HFFc6 (cell line): ENCODE results near the gene TSPAN18. TPM values are rescaled to one million over a fixed set of nuclear protein-coding genes. Genes with fewer than 3 reads are reported as not detected.

ENCODE experiments used
- DNase-seq: peaks from one replicate; pipeline ENCODE4 v3.0.0-alpha.2; 2018
- H3K27ac Mint-ChIP-seq: 2 replicates; pipeline ENCODE4 v1.8.0; 2020; ENCODE audit warnings: mild to moderate bottlenecking, mixed read lengths
- H3K27me3 Mint-ChIP-seq: 2 replicates; pipeline ENCODE4 v1.8.0; 2021; ENCODE audit warnings: mild to moderate bottlenecking, moderate library complexity, mixed read lengths; ENCODE audit not compliant: insufficient read depth
- H3K36me3 Mint-ChIP-seq: 2 replicates; pipeline ENCODE4 v1.8.0; 2021; ENCODE audit warnings: low read depth, mixed read lengths
- H3K4me1 Mint-ChIP-seq: 2 replicates; pipeline ENCODE4 v1.8.0; 2020; ENCODE audit warnings: low read depth, mixed read lengths
- H3K4me3 Mint-ChIP-seq: 2 replicates; pipeline ENCODE4 v1.8.0; 2020; ENCODE audit warnings: mild to moderate bottlenecking, moderate library complexity, mixed read lengths
- H3K9me3 Mint-ChIP-seq: 2 replicates; pipeline ENCODE4 v1.8.0; 2020; ENCODE audit warnings: mild to moderate bottlenecking, mixed read lengths
- total RNA-seq, 6 experiments: library from RNA; stranded (reverse); fragmentation: NEBNext Ultra II Directional; extraction: Animal tissue kit (Norgen Biotek cat#: 25700); gene quantifications; 2 replicates in 1 of 6; 3 replicates in 5 of 6; pipeline ENCODE4 v1.2.3, GENCODE V29; 2021
- TF ChIP-seq, protein P1 (sequence below): fragments of 200-600 bp; sonication (generic); IDR thresholded peaks from 2 replicates; pipeline ENCODE4 v1.5.0; 2021; ENCODE audit warnings: antibody characterized with exemption, mild to moderate bottlenecking

TSPAN18 gene
- total RNA-seq, 6 experiments from 2014 or later: 0.09 TPM; not detected in 5

- peaks cover 5% of the 10 kb centered on the region for H3K36me3 Mint-ChIP-seq
- H3K4me3 Mint-ChIP-seq: no peak overlapping the region
- H3K27me3 Mint-ChIP-seq: peaks cover 6% of the 10 kb centered on the region
- TF ChIP-seq, protein P1, sequence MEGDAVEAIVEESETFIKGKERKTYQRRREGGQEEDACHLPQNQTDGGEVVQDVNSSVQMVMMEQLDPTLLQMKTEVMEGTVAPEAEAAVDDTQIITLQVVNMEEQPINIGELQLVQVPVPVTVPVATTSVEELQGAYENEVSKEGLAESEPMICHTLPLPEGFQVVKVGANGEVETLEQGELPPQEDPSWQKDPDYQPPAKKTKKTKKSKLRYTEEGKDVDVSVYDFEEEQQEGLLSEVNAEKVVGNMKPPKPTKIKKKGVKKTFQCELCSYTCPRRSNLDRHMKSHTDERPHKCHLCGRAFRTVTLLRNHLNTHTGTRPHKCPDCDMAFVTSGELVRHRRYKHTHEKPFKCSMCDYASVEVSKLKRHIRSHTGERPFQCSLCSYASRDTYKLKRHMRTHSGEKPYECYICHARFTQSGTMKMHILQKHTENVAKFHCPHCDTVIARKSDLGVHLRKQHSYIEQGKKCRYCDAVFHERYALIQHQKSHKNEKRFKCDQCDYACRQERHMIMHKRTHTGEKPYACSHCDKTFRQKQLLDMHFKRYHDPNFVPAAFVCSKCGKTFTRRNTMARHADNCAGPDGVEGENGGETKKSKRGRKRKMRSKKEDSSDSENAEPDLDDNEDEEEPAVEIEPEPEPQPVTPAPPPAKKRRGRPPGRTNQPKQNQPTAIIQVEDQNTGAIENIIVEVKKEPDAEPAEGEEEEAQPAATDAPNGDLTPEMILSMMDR: no peak
- peaks cover 59% of the 10 kb centered on the region for H3K4me1 Mint-ChIP-seq
- peak overlapping the region; percentile 9; the same call in 1 of the 2 replicates for H3K27ac Mint-ChIP-seq
- H3K9me3 Mint-ChIP-seq: peaks cover 9% of the 10 kb centered on the region; the same call in 1 of the 2 replicates
- DNase-seq: no peak
Measured at GRCh38 chr11:44765026-44765595, 38.3 kb downstream of the TSPAN18 start.

DNA sequence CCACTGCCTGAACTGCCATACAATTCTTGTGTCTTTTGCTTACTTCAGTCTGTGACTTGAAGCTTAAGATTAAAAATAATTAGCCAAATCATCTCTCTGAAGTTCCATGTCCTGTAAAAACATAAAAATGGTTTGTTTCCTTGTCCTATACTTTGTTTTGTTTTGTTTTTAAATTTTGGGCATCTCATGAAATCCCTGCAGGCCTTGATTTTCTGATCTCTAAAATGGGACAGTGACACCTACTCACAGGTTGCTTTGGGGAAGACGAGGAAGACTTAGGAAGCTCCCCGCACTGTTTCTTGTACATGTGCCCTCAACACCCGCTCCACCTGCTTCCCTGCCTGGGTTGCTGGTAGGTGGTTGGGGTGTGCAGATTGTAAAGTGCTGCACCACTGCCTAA, 38.9 kb downstream of the TSPAN18 start:
- H3K36me3 Mint-ChIP-seq: peaks cover 5% of the 10 kb centered on the region
- peaks cover 53% of the 10 kb centered on the region for H3K4me1 Mint-ChIP-seq
- H3K9me3 Mint-ChIP-seq: peaks cover 9% of the 10 kb centered on the region; the same call in 1 of the 2 replicates
- DNase-seq: no peak
- peaks cover 10% of the 10 kb centered on the region for H3K27me3 Mint-ChIP-seq
- H3K4me3 Mint-ChIP-seq: no peak overlapping the region
- TF ChIP-seq, protein P1: no peak
- H3K27ac Mint-ChIP-seq: peak overlapping the region; percentile 92

DNA sequence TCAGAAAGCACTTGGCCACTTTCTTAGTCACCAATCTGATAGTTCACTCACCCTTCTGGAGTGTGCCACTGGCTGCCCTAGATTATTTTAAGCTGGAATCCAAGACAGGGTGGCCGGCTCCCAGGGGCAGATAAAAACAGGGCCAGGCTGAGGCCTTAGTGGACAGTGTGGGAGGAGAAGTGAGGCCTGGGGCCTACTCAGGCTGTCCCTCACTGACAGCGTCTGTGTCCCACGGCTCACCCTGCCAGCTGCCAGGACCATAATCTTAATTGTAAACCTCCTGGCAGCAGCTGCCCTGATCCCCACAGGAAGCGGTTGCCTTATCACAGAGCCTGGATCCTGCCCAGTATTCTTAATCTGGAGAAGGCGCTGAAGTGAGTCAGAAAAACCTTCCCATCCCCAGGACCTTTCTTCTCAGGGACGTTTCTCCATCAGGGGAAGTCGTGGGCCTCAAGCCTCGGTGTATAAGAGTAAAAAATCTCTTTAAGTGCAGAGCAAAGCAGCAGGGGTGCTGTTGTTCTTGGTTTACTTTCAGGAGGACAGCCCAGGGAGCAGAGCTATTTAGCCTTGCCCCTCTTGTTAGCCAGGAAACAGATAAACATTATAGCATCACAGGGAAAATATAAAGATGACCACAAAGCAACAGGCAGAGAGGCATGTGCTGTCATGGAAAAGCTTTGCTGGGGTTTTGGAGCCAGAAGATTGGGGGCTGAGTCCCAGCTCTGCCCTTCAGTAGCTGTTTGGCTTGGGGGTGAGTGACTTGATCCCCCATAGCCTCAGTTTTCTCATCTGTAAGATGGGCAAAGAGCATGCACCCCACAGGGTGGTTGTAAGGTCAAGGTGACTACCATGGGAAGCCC, 39.6 kb downstream of the TSPAN18 start:
- Mint-ChIP-seq H3K36me3 (peaks cover 5% of the 10 kb centered on the region), H3K4me1 (peaks cover 46% of the 10 kb centered on the region), H3K9me3 (peaks cover 9% of the 10 kb centered on the region; the same call in 1 of the 2 replicates)

GRCh38 chr11:44766972-44767278, 40.2 kb downstream of the TSPAN18 start:
- Mint-ChIP-seq H3K4me3 (peak overlapping the region; percentile 5; the same call in 1 of the 2 replicates), H3K27ac (peak overlapping the region; percentile 92), H3K36me3 (peaks cover 5% of the 10 kb centered on the region), H3K27me3 (peaks cover 16% of the 10 kb centered on the region), H3K9me3 (peaks cover 9% of the 10 kb centered on the region; the same call in 1 of the 2 replicates), H3K4me1 (peaks cover 44% of the 10 kb centered on the region)
- TF ChIP-seq, protein P1: no peak
- DNase-seq: peak; percentile 18

More for the DNA sequence above, 39.6 kb downstream of the TSPAN18 start:
- H3K4me3 Mint-ChIP-seq: peak overlapping the region; percentile 47
- H3K27ac Mint-ChIP-seq: peak overlapping the region; percentile 92
- peak; percentile 72 for DNase-seq
- TF ChIP-seq, protein P1: 0 out of 2 replicates have a peak, but pooled peaks have one; percentile 14
- peaks cover 16% of the 10 kb centered on the region for H3K27me3 Mint-ChIP-seq

DNA sequence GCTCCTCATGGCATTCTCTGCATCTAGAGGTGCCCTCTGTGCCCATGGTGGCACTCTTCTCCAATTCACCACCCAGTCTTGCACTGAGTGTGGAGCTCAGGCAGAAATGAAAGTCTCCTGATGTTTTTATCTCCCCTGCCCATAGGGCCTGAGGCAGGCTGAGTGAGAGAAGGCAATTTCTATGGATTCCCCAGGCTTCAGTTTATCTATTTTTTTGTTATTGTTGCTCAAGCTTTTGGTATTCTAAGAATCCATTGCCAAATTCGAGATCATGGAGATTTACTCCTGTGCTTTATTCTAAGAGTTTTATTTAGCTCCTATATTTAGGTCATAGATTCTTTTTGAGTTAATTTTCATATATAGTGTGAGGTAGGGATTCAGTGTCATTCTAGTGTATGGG, 40.7 kb downstream of the TSPAN18 start:
- peak overlapping the region; percentile 92 for H3K27ac Mint-ChIP-seq
- DNase-seq: peak; percentile 49
- H3K9me3 Mint-ChIP-seq: peaks cover 9% of the 10 kb centered on the region; the same call in 1 of the 2 replicates
- TF ChIP-seq, protein P1: no peak
- peaks cover 16% of the 10 kb centered on the region for H3K27me3 Mint-ChIP-seq
- peaks cover 5% of the 10 kb centered on the region for H3K36me3 Mint-ChIP-seq
- peak overlapping the region; percentile 5; the same call in 1 of the 2 replicates for H3K4me3 Mint-ChIP-seq
- peaks cover 44% of the 10 kb centered on the region for H3K4me1 Mint-ChIP-seq
